Urinary bladder (tissue), 4 donors: ENCODE measurements around the gene TFEB. TPM values are rescaled to one million over a fixed set of nuclear protein-coding genes. Genes with fewer than 3 reads are reported as not detected.

Experiments
- DNase-seq: peaks from one replicate; pipeline ENCODE4 v3.0.0-alpha.2; 2015; ENCODE audit errors: extremely low spot score
- H3K27ac ChIP-seq: one replicate; pipeline ENCODE4 v1.5.1; 2013; ENCODE audit warnings: low read depth, mild to moderate bottlenecking, moderate library complexity
- H3K36me3 ChIP-seq: one replicate; pipeline ENCODE4 v1.6.1; 2013; ENCODE audit warnings: mild to moderate bottlenecking, moderate library complexity; ENCODE audit not compliant: insufficient read depth
- H3K4me1 ChIP-seq: one replicate; pipeline ENCODE4 v1.6.1; 2013; ENCODE audit warnings: mild to moderate bottlenecking, moderate library complexity; ENCODE audit not compliant: insufficient read depth
- H3K4me3 ChIP-seq: one replicate; pipeline ENCODE4 v1.5.1; 2013; ENCODE audit warnings: low read depth, low read length
- WGBS: extraction: QIAGEN DNeasy Blood & Tissue Kit; methylation state at CpG from one replicate; pipeline ENCODE4 v1.1.7; 2013; 5-methylcytosine and 5-hydroxymethylcytosine counted together
- polyA plus RNA-seq: library from polyadenylated mRNA; stranded (reverse); fragments of 200-250 nt; gene quantifications from one replicate; pipeline ENCODE4 v1.2.3, GENCODE V29; 2013
- total RNA-seq: library from RNA; depleted of rRNA; stranded (reverse); fragments of >200 nt; gene quantifications from one replicate; pipeline ENCODE4 v1.2.3, GENCODE V29; 2014
- donor health status: healthy with polysubstance abuse.
- donor health status: healthy.

TFEB gene
- total and polyA plus RNA-seq, 2 donors: 4.3 to 25.4 TPM

- H3K27ac ChIP-seq: no peak overlapping the region
- H3K36me3 ChIP-seq: no peaks in the 10 kb centered on the region
- DNase-seq: no peak
- H3K4me3 ChIP-seq: no peak overlapping the region
- 76% methylated on average over 6 of the region's 6 CpGs for WGBS
- H3K4me1 ChIP-seq: no peaks in the 10 kb centered on the region
Measured at GRCh38 chr6:41694815-41695526, 40.4 kb downstream of the TFEB start.

GRCh38 chr6:41693281-41694240 lies 41.8 kb downstream of the TFEB start:
- Histone ChIP-seq H3K27ac (no peak overlapping the region), H3K4me3 (no peak overlapping the region), H3K4me1 (no peaks in the 10 kb centered on the region), H3K36me3 (no peaks in the 10 kb centered on the region)
- DNase-seq: no peak
- WGBS: 82% methylated on average over 10 of the region's 10 CpGs

GRCh38 chr6:41692730-41693129 lies 42.7 kb downstream of the TFEB start:
- no peak overlapping the region for H3K4me3 ChIP-seq
- no peak overlapping the region for H3K27ac ChIP-seq
- H3K36me3 ChIP-seq: no peaks in the 10 kb centered on the region
- WGBS: 92% methylated on average over 2 of the region's 2 CpGs
- DNase-seq: no peak
- no peaks in the 10 kb centered on the region for H3K4me1 ChIP-seq

GRCh38 chr6:41692080-41692675 lies 43.2 kb downstream of the TFEB start:
- Histone ChIP-seq H3K36me3 (no peaks in the 10 kb centered on the region), H3K27ac (no peak overlapping the region), H3K4me3 (no peak overlapping the region), H3K4me1 (no peaks in the 10 kb centered on the region)
- no peak for DNase-seq

- no peak overlapping the region for H3K4me3 ChIP-seq
- no peaks in the 10 kb centered on the region for H3K4me1 ChIP-seq
- DNase-seq: no peak
- H3K27ac ChIP-seq: no peak overlapping the region
- no peaks in the 10 kb centered on the region for H3K36me3 ChIP-seq
- 87% methylated on average over 8 of the region's 8 CpGs for WGBS
Measured at GRCh38 chr6:41691426-41692079, 43.9 kb downstream of the TFEB start.

GRCh38 chr6:41690541-41691330 lies 44.7 kb downstream of the TFEB start:
- no peak for DNase-seq
- Histone ChIP-seq H3K4me1 (no peaks in the 10 kb centered on the region), H3K36me3 (peaks cover 2% of the 10 kb centered on the region), H3K27ac (no peak overlapping the region), H3K4me3 (no peak overlapping the region)
- 94% methylated on average over 25 of the region's 25 CpGs for WGBS

GRCh38 chr6:41689171-41690008 lies 46.0 kb downstream of the TFEB start:
- H3K4me3 ChIP-seq: no peak overlapping the region
- WGBS: 67% methylated on average over 9 of the region's 9 CpGs
- H3K4me1 ChIP-seq: no peaks in the 10 kb centered on the region
- no peak for DNase-seq
- no peak overlapping the region for H3K27ac ChIP-seq
- peaks cover 2% of the 10 kb centered on the region for H3K36me3 ChIP-seq

- DNase-seq: no peak
- Histone ChIP-seq H3K4me1 (no peaks in the 10 kb centered on the region), H3K36me3 (peaks cover 2% of the 10 kb centered on the region), H3K27ac (no peak overlapping the region), H3K4me3 (no peak overlapping the region)
- WGBS: 79% methylated on average over 5 of the region's 5 CpGs
Measured at GRCh38 chr6:41688256-41688965, 47.0 kb downstream of the TFEB start.

- no peak for DNase-seq
- Histone ChIP-seq H3K4me3 (no peak overlapping the region), H3K4me1 (no peaks in the 10 kb centered on the region), H3K27ac (no peak overlapping the region), H3K36me3 (peaks cover 2% of the 10 kb centered on the region)
- WGBS: 73% methylated on average over 9 of the region's 9 CpGs
Measured at GRCh38 chr6:41687501-41688175, 47.8 kb downstream of the TFEB start.

- DNase-seq: no peak
- Histone ChIP-seq H3K27ac (no peak overlapping the region), H3K4me3 (no peak overlapping the region), H3K4me1 (peaks cover 1% of the 10 kb centered on the region), H3K36me3 (peaks cover 2% of the 10 kb centered on the region)
- WGBS: 92% methylated on average over 7 of the region's 7 CpGs
Measured at GRCh38 chr6:41685641-41686380, 49.6 kb downstream of the TFEB start.
